Dendritic cell treated with granulocyte-macrophage colony-stimulating factor and Interleukin-4, amounts not matched to agents 40 ng/mL and 50 ng/mL, for 4 days (primary cell): Measurements from ENCODE around the gene MED12L.
"Not testable (repeated sequence)": the region's sequence is repeated elsewhere in the genome, so short reads cannot be mapped to it uniquely, and the experiment has no call there.

Source experiments
- H3K27ac Mint-ChIP-seq: one replicate; pipeline ENCODE4 v1.8.0; 2022; ENCODE audit warnings: mild to moderate bottlenecking, mixed read lengths
- H3K27me3 Mint-ChIP-seq: one replicate; pipeline ENCODE4 v1.8.0; 2022; ENCODE audit warnings: mild to moderate bottlenecking, mixed read lengths
- H3K36me3 Mint-ChIP-seq: one replicate; pipeline ENCODE4 v1.8.0; 2022; ENCODE audit warnings: low read depth, mixed read lengths
- H3K4me1 Mint-ChIP-seq: one replicate; pipeline ENCODE4 v1.8.0; 2022; ENCODE audit warnings: low read depth, mixed read lengths
- H3K4me3 Mint-ChIP-seq: one replicate; pipeline ENCODE4 v1.8.0; 2022; ENCODE audit warnings: mild to moderate bottlenecking, moderate library complexity, mixed read lengths
- H3K9me3 Mint-ChIP-seq: one replicate; pipeline ENCODE4 v1.8.0; 2022; ENCODE audit warnings: mixed read lengths
- intact Hi-C: fragments of 100-400 bp; cut with micrococcal nuclease; formaldehyde crosslinking; loops from one replicate; pipeline ENCODE4 v1.15.0; 2022

MED12L gene

GRCh38 chr3:151386056-151386455, 300.6 kb downstream of the MED12L start:
- Mint-ChIP-seq H3K4me3 (no peak overlapping the region), H3K4me1 (peaks cover 61% of the 10 kb centered on the region), H3K27ac (peak overlapping the region; percentile 65), H3K9me3 (no peaks in the 10 kb centered on the region), H3K36me3 (no peaks in the 10 kb centered on the region), H3K27me3 (no peaks in the 10 kb centered on the region)
- intact Hi-C loops: no loop called here

- intact Hi-C loops: no loop called here
- peak overlapping the region; percentile 81 for H3K27ac Mint-ChIP-seq
- H3K4me1 Mint-ChIP-seq: peaks cover 55% of the 10 kb centered on the region
- H3K4me3 Mint-ChIP-seq: no peak overlapping the region
- H3K36me3 Mint-ChIP-seq: no peaks in the 10 kb centered on the region
- no peaks in the 10 kb centered on the region for H3K27me3 Mint-ChIP-seq
- no peaks in the 10 kb centered on the region for H3K9me3 Mint-ChIP-seq
Measured at GRCh38 chr3:151387432-151387831, 302.0 kb downstream of the MED12L start.

- Mint-ChIP-seq H3K36me3 (no peaks in the 10 kb centered on the region), H3K9me3 (peaks cover 3% of the 10 kb centered on the region), H3K4me3 (peak overlapping the region; percentile 56), H3K27me3 (no peaks in the 10 kb centered on the region), H3K27ac (peak overlapping the region; percentile 81), H3K4me1 (peaks cover 52% of the 10 kb centered on the region)
- intact Hi-C loops: no loop called here
Measured at GRCh38 chr3:151387842-151388241, 302.4 kb downstream of the MED12L start.

- Mint-ChIP-seq H3K36me3 (no peaks in the 10 kb centered on the region), H3K27ac (peak overlapping the region; percentile 56), H3K4me3 (no peak overlapping the region)
Measured at GRCh38 chr3:151391720-151392119, 306.3 kb downstream of the MED12L start.

GRCh38 chr3:151392191-151392590, 306.7 kb downstream of the MED12L start:
- H3K4me1 Mint-ChIP-seq: peaks cover 28% of the 10 kb centered on the region
- H3K27ac Mint-ChIP-seq, H3K4me3 Mint-ChIP-seq, H3K36me3 Mint-ChIP-seq, intact Hi-C loops, H3K27me3 Mint-ChIP-seq, H3K9me3 Mint-ChIP-seq: not testable (repeated sequence)

More at GRCh38 chr3:151391720-151392119, 306.3 kb downstream of the MED12L start:
- no peaks in the 10 kb centered on the region for H3K27me3 Mint-ChIP-seq
- peaks cover 9% of the 10 kb centered on the region for H3K9me3 Mint-ChIP-seq
- H3K4me1 Mint-ChIP-seq: peaks cover 30% of the 10 kb centered on the region
- intact Hi-C loops: no loop called here

GRCh38 chr3:151393146-151393830, 307.8 kb downstream of the MED12L start:
- Mint-ChIP-seq H3K27ac (peak overlapping the region; percentile 18), H3K36me3 (no peaks in the 10 kb centered on the region), H3K4me1 (peaks cover 20% of the 10 kb centered on the region), H3K9me3 (peaks cover 9% of the 10 kb centered on the region), H3K4me3 (no peak overlapping the region), H3K27me3 (no peaks in the 10 kb centered on the region)
- intact Hi-C loops: no loop called here

- H3K27me3 Mint-ChIP-seq: no peaks in the 10 kb centered on the region
- H3K4me3 Mint-ChIP-seq: no peak overlapping the region
- no peak overlapping the region for H3K27ac Mint-ChIP-seq
- intact Hi-C loops: no loop called here
- peaks cover 19% of the 10 kb centered on the region for H3K4me1 Mint-ChIP-seq
- no peaks in the 10 kb centered on the region for H3K36me3 Mint-ChIP-seq
- peaks cover 9% of the 10 kb centered on the region for H3K9me3 Mint-ChIP-seq
Measured at GRCh38 chr3:151393941-151394340, 308.5 kb downstream of the MED12L start.

- Mint-ChIP-seq H3K36me3 (no peaks in the 10 kb centered on the region), H3K27me3 (no peaks in the 10 kb centered on the region), H3K9me3 (peaks cover 9% of the 10 kb centered on the region), H3K27ac (no peak overlapping the region), H3K4me3 (no peak overlapping the region), H3K4me1 (peaks cover 15% of the 10 kb centered on the region)
- intact Hi-C loops: no loop called here
Measured at GRCh38 chr3:151394611-151395010, 309.1 kb downstream of the MED12L start.

- intact Hi-C loops: no loop called here
- H3K27me3 Mint-ChIP-seq: no peaks in the 10 kb centered on the region
Measured at GRCh38 chr3:151395806-151396205, 310.3 kb downstream of the MED12L start.

GRCh38 chr3:151398895-151399294, 313.4 kb downstream of the MED12L start:
- peaks cover 9% of the 10 kb centered on the region for H3K4me1 Mint-ChIP-seq
- no peak overlapping the region for H3K4me3 Mint-ChIP-seq
- no peaks in the 10 kb centered on the region for H3K27me3 Mint-ChIP-seq

More at GRCh38 chr3:151395806-151396205, 310.3 kb downstream of the MED12L start:
- Mint-ChIP-seq H3K4me3 (no peak overlapping the region), H3K9me3 (peaks cover 9% of the 10 kb centered on the region), H3K36me3 (no peaks in the 10 kb centered on the region), H3K27ac (no peak overlapping the region), H3K4me1 (peaks cover 22% of the 10 kb centered on the region)

GRCh38 chr3:151400341-151400740, 314.9 kb downstream of the MED12L start:
- Mint-ChIP-seq H3K9me3 (no peaks in the 10 kb centered on the region), H3K4me3 (no peak overlapping the region), H3K27me3 (no peaks in the 10 kb centered on the region), H3K27ac (no peak overlapping the region), H3K36me3 (no peaks in the 10 kb centered on the region), H3K4me1 (peaks cover 9% of the 10 kb centered on the region)
- intact Hi-C loops: no loop called here

More at GRCh38 chr3:151398895-151399294, 313.4 kb downstream of the MED12L start:
- no peaks in the 10 kb centered on the region for H3K36me3 Mint-ChIP-seq
- H3K9me3 Mint-ChIP-seq: no peaks in the 10 kb centered on the region
- H3K27ac Mint-ChIP-seq: no peak overlapping the region
- intact Hi-C loops: no loop called here

GRCh38 chr3:151402349-151402748, 316.9 kb downstream of the MED12L start:
- Mint-ChIP-seq H3K4me3 (no peak overlapping the region), H3K9me3 (no peaks in the 10 kb centered on the region), H3K36me3 (no peaks in the 10 kb centered on the region), H3K4me1 (peaks cover 9% of the 10 kb centered on the region), H3K27me3 (no peaks in the 10 kb centered on the region), H3K27ac (no peak overlapping the region)
- intact Hi-C loops: no loop called here

- H3K27me3 Mint-ChIP-seq: no peaks in the 10 kb centered on the region
- H3K4me3 Mint-ChIP-seq: no peak overlapping the region
- no peak overlapping the region for H3K27ac Mint-ChIP-seq
- intact Hi-C loops: no loop called here
- peaks cover 9% of the 10 kb centered on the region for H3K4me1 Mint-ChIP-seq
- no peaks in the 10 kb centered on the region for H3K36me3 Mint-ChIP-seq
- H3K9me3 Mint-ChIP-seq: no peaks in the 10 kb centered on the region
Measured at GRCh38 chr3:151403246-151403645, 317.8 kb downstream of the MED12L start.

- Mint-ChIP-seq H3K9me3 (no peaks in the 10 kb centered on the region), H3K4me1 (peaks cover 9% of the 10 kb centered on the region), H3K27me3 (no peaks in the 10 kb centered on the region), H3K27ac (no peak overlapping the region), H3K4me3 (no peak overlapping the region), H3K36me3 (no peaks in the 10 kb centered on the region)
- intact Hi-C loops: no loop called here
Measured at GRCh38 chr3:151404316-151404715, 318.9 kb downstream of the MED12L start.

- no peaks in the 10 kb centered on the region for H3K27me3 Mint-ChIP-seq
- intact Hi-C loops: no loop called here
- H3K36me3 Mint-ChIP-seq: no peaks in the 10 kb centered on the region
- H3K4me1 Mint-ChIP-seq: no peaks in the 10 kb centered on the region
- no peaks in the 10 kb centered on the region for H3K9me3 Mint-ChIP-seq
- H3K4me3 Mint-ChIP-seq: no peak overlapping the region
- H3K27ac Mint-ChIP-seq: no peak overlapping the region
Measured at GRCh38 chr3:151407928-151408327, 322.5 kb downstream of the MED12L start.
